NCI-H1436 treated with DMSO at 0.1 percent for 48 hours (cell line): ENCODE measurements around the gene NUP214.
A peak's percentile ranks its signal among the peaks of the same experiment; 100 is the strongest.

ENCODE experiments used
- DNase-seq: peaks from one replicate; lab custom pipeline; 2025; lab: John Stamatoyannopoulos, UW

The NUP214 gene

GRCh38 chr9:131277287-131277909 is 152.0 kb downstream of the NUP214 start:
- DNase-seq: no peak

GRCh38 chr9:131277910-131278701 is 152.7 kb downstream of the NUP214 start:
- DNase-seq: peak; percentile 35

- no peak for DNase-seq
These were observed 153.3 kb downstream of the NUP214 start for GRCh38 chr9:131278702-131279111.

GRCh38 chr9:131279196-131279862 is 153.9 kb downstream of the NUP214 start:
- DNase-seq: no peak

GRCh38 chr9:131279863-131280570 is 154.6 kb downstream of the NUP214 start:
- no peak for DNase-seq

GRCh38 chr9:131280660-131281059 is 155.3 kb downstream of the NUP214 start:
- DNase-seq: no peak

- DNase-seq: no peak
These were observed 156.0 kb downstream of the NUP214 start for GRCh38 chr9:131281119-131281965.

- no peak for DNase-seq
These were observed 156.8 kb downstream of the NUP214 start for GRCh38 chr9:131282175-131282574.

GRCh38 chr9:131282688-131283422 is 157.5 kb downstream of the NUP214 start:
- no peak for DNase-seq
